DND-41 (cell line): ENCODE data around the gene TRIL.

Source experiments
- ATAC-seq: fragments of 200-7000 bp; cut with Tn5 transposase; 3 replicates; pipeline ENCODE4 v1.9.1; 2021; ENCODE audit warnings: low read depth; ENCODE audit not compliant: insufficient read depth
- DNase-seq: peaks from one replicate; pipeline ENCODE4 v3.0.0-alpha.2; 2020
- H2AFZ ChIP-seq: 2 replicates; pipeline ENCODE4 v1.6.0; 2012; ENCODE audit warnings: low read depth, low read length
- H3K27ac ChIP-seq: 2 replicates; pipeline ENCODE4 v1.5.1; 2012; ENCODE audit warnings: low read length, inconsistent platforms
- H3K27me3 ChIP-seq: fragments of 200-600 bp; sonication (generic); 2 replicates; pipeline ENCODE4 v1.6.0; 2012; ENCODE audit warnings: low read length, mild to moderate bottlenecking, inconsistent platforms; ENCODE audit not compliant: insufficient read depth, poor library complexity
- H3K36me3 ChIP-seq: 2 replicates; pipeline ENCODE4 v1.5.1; 2012; ENCODE audit warnings: low read length, inconsistent platforms; ENCODE audit not compliant: insufficient read depth
- H3K4me1 ChIP-seq: 2 replicates; pipeline ENCODE4 v1.5.1; 2012; ENCODE audit warnings: mild to moderate bottlenecking, low read length; ENCODE audit not compliant: insufficient read depth
- H3K4me2 ChIP-seq: 2 replicates; pipeline ENCODE4 v1.6.0; 2012; ENCODE audit warnings: mild to moderate bottlenecking, moderate library complexity, low read length, inconsistent platforms; ENCODE audit not compliant: insufficient read depth
- H3K4me3 ChIP-seq, 2 experiments: fragments of 200-600 bp in 1 of 2; shearing (Covaris generic) in 1 of 2; 2 replicates each; pipeline ENCODE4 v1.5.1; 2012 to 2016; ENCODE audit warnings: inconsistent platforms in 2 of 2, low read length in 2 of 2, mild to moderate bottlenecking in 2 of 2, low read depth in 1 of 2, moderate library complexity in 1 of 2
- H3K79me2 ChIP-seq: 2 replicates; pipeline ENCODE4 v1.6.0; 2012; ENCODE audit warnings: low read length, inconsistent platforms; ENCODE audit not compliant: insufficient read depth
- H3K9ac ChIP-seq: 2 replicates; pipeline ENCODE4 v1.6.0; 2012; ENCODE audit warnings: low read depth, mild to moderate bottlenecking, inconsistent platforms, low read length, moderate library complexity
- H3K9me3 ChIP-seq: 2 replicates; pipeline ENCODE4 v1.5.1; 2012; ENCODE audit warnings: low read length, moderate library complexity, mild to moderate bottlenecking, inconsistent platforms; ENCODE audit not compliant: insufficient read depth, severe bottlenecking
- H4K20me1 ChIP-seq: 2 replicates; pipeline ENCODE4 v1.6.0; 2012; ENCODE audit warnings: low read length; ENCODE audit not compliant: insufficient read depth
- CTCF ChIP-seq: IDR thresholded peaks from 2 replicates; pipeline ENCODE4 v1.5.1; 2012; ENCODE audit warnings: borderline replicate concordance, low read length, moderate library complexity, mild to moderate bottlenecking; ENCODE audit not compliant: poor library complexity, severe bottlenecking; ENCODE audit errors: extremely low read depth
- EZH2 ChIP-seq: IDR thresholded peaks from 3 replicates; pipeline ENCODE4 v1.6.1; 2012; ENCODE audit warnings: borderline replicate concordance, low read depth, mild to moderate bottlenecking, moderate library complexity, low read length, inconsistent platforms; ENCODE audit not compliant: severe bottlenecking

The TRIL gene

GRCh38 chr7:28937619-28938018 lies 20.5 kb downstream of the TRIL start:
- H3K27me3 ChIP-seq: no peaks in the 10 kb centered on the region
- DNase-seq (no peak), ATAC-seq (no peak)
- no peaks in the 10 kb centered on the region for H4K20me1 ChIP-seq
- no peak for TF ChIP-seq CTCF
- H3K4me1 ChIP-seq: no peaks in the 10 kb centered on the region
- H3K27ac ChIP-seq: no peak overlapping the region
- H3K4me2 ChIP-seq: no peak overlapping the region
- no peak overlapping the region for H3K9ac ChIP-seq
- no peaks in the 10 kb centered on the region for H3K79me2 ChIP-seq
- no peak overlapping the region for H2AFZ ChIP-seq
- no peaks in the 10 kb centered on the region for H3K9me3 ChIP-seq
- no peak overlapping the region for H3K4me3 ChIP-seq
- H3K36me3 ChIP-seq: no peaks in the 10 kb centered on the region

GRCh38 chr7:28937103-28937502 lies 21.0 kb downstream of the TRIL start:
- Histone ChIP-seq H3K36me3 (no peaks in the 10 kb centered on the region), H2AFZ (no peak overlapping the region), H3K4me3 (no peak overlapping the region), H3K79me2 (no peaks in the 10 kb centered on the region), H4K20me1 (no peaks in the 10 kb centered on the region), H3K4me1 (no peaks in the 10 kb centered on the region), H3K9ac (no peak overlapping the region), H3K27ac (no peak overlapping the region), H3K27me3 (no peaks in the 10 kb centered on the region), H3K4me2 (no peak overlapping the region), H3K9me3 (no peaks in the 10 kb centered on the region)
- no peak for TF ChIP-seq CTCF
- TF ChIP-seq EZH2: no peak
- ATAC-seq (no peak), DNase-seq (no peak)

- H2AFZ ChIP-seq: no peak overlapping the region
- no peak for DNase-seq
- H3K4me2 ChIP-seq: no peak overlapping the region
- H3K9ac ChIP-seq: no peak overlapping the region
- no peaks in the 10 kb centered on the region for H3K9me3 ChIP-seq
- H3K27ac ChIP-seq: no peak overlapping the region
- no peaks in the 10 kb centered on the region for H3K27me3 ChIP-seq
- ATAC-seq: no peak
- no peak overlapping the region for H3K4me3 ChIP-seq
- H3K36me3 ChIP-seq: no peaks in the 10 kb centered on the region
- H4K20me1 ChIP-seq: no peaks in the 10 kb centered on the region
- H3K79me2 ChIP-seq: no peaks in the 10 kb centered on the region
- H3K4me1 ChIP-seq: no peaks in the 10 kb centered on the region
- no peak for TF ChIP-seq CTCF
- no peak for TF ChIP-seq EZH2
Measured at GRCh38 chr7:28933846-28934320, 24.2 kb downstream of the TRIL start.

- H3K4me2 ChIP-seq: no peak overlapping the region
- no peak overlapping the region for H3K4me3 ChIP-seq
- peaks cover 11% of the 10 kb centered on the region for H3K4me1 ChIP-seq
- H3K79me2 ChIP-seq: no peaks in the 10 kb centered on the region
- no peak overlapping the region for H2AFZ ChIP-seq
- ATAC-seq (no peak), DNase-seq (no peak)
- TF ChIP-seq CTCF (no peak), EZH2 (no peak)
- H4K20me1 ChIP-seq: no peaks in the 10 kb centered on the region
- no peaks in the 10 kb centered on the region for H3K36me3 ChIP-seq
- H3K9me3 ChIP-seq: no peaks in the 10 kb centered on the region
- no peaks in the 10 kb centered on the region for H3K27me3 ChIP-seq
- H3K9ac ChIP-seq: no peak overlapping the region
- no peak overlapping the region for H3K27ac ChIP-seq
Measured at GRCh38 chr7:28931565-28931964, 26.6 kb downstream of the TRIL start.
